ENCODE measurements around the gene C16orf74.

DNA sequence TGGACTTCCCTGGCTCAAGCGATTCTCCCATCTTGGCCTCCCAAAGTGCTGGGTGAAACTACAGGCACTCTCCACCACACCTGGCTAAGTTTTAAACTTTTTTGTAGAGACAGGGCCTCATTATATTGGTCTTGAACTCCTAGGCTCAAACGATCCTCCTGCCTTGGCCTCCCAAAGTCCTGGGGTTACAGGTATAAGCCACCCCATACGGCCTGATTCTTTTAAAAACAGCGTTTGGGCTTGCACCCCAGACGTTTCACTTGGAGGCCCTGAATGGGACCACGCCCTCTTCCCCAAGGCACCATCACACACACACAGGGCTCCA lies 32.8 kb downstream of the C16orf74 start:
- no peak for TF ChIP-seq RFX5 (IDR thresholded peaks at IDR 0.05; ENCODE audit: borderline replicate concordance, low read depth, low read length)
- no peak for TF ChIP-seq E2F6 (IDR thresholded peaks at IDR 0.05)
